HEK293T (cell line): ENCODE measurements around the gene CD247.

Experiments used
- CTCF ChIA-PET: fragments of 350-600 bp; formaldehyde crosslinking; extraction: SDS; loops from one replicate; lab custom pipeline; 2021; ENCODE audit warnings: antibody characterized with exemption, inconsistent platforms; lab: Yijun Ruan, JAX
- POLR2A ChIA-PET: fragments of 350-600 bp; formaldehyde crosslinking; extraction: SDS; loops from one replicate; lab custom pipeline; 2020; ENCODE audit warnings: antibody characterized with exemption, inconsistent platforms; lab: Yijun Ruan, JAX
- DNase-seq: peaks from one replicate; pipeline ENCODE4 v3.0.0; 2012; ENCODE audit warnings: mixed read lengths; ENCODE audit errors: extremely low spot score
- ARNT ChIP-seq: fragments of 450-650 bp; IDR thresholded peaks from 2 replicates; pipeline ENCODE4 v1.6.1; 2017; ENCODE audit warnings: mild to moderate bottlenecking
- BHLHE40 ChIP-seq: fragments of 450-650 bp; IDR thresholded peaks from 2 replicates; pipeline ENCODE4 v1.6.1; 2016; ENCODE audit warnings: mild to moderate bottlenecking, moderate library complexity, borderline replicate concordance
- CTBP1 ChIP-seq: fragments of 450-650 bp; IDR thresholded peaks from 2 replicates; pipeline ENCODE4 v1.6.1; 2016; ENCODE audit warnings: borderline replicate concordance
- ELF4 ChIP-seq: fragments of 450-650 bp; IDR thresholded peaks from 2 replicates; pipeline ENCODE4 v1.6.1; 2017; ENCODE audit warnings: antibody characterized with exemption
- FOXA1 ChIP-seq: fragments of 450-650 bp; IDR thresholded peaks from 2 replicates; pipeline ENCODE4 v1.6.1; 2016; ENCODE audit warnings: mild to moderate bottlenecking
- FOXK2 ChIP-seq: fragments of 450-650 bp; IDR thresholded peaks from 2 replicates; pipeline ENCODE4 v1.6.1; 2016; ENCODE audit warnings: mild to moderate bottlenecking
- FOXM1 ChIP-seq: fragments of 450-650 bp; IDR thresholded peaks from 2 replicates; pipeline ENCODE4 v1.6.1; 2017; ENCODE audit warnings: mild to moderate bottlenecking, borderline replicate concordance
- HDGF ChIP-seq: fragments of 450-650 bp; IDR thresholded peaks from 2 replicates; pipeline ENCODE4 v1.6.1; 2017; ENCODE audit warnings: antibody characterized with exemption, borderline replicate concordance
- L3MBTL2 ChIP-seq: fragments of 450-650 bp; conservative IDR thresholded peaks from 2 replicates; pipeline ENCODE4 v1.6.1; 2016; ENCODE audit warnings: mild to moderate bottlenecking
- LEF1 ChIP-seq: fragments of 450-650 bp; IDR thresholded peaks from 2 replicates; pipeline ENCODE4 v1.6.1; 2017; ENCODE audit warnings: mild to moderate bottlenecking, borderline replicate concordance
- NFRKB ChIP-seq: fragments of 450-650 bp; IDR thresholded peaks from 2 replicates; pipeline ENCODE4 v1.6.1; 2016; ENCODE audit warnings: mild to moderate bottlenecking, moderate library complexity
- PKNOX1 ChIP-seq: fragments of 450-650 bp; IDR thresholded peaks from 2 replicates; pipeline ENCODE4 v1.6.1; 2016
- SP1 ChIP-seq: fragments of 450-650 bp; IDR thresholded peaks from 2 replicates; pipeline ENCODE4 v1.6.1; 2017
- SUZ12 ChIP-seq: fragments of 450-650 bp; IDR thresholded peaks from 2 replicates; pipeline ENCODE4 v1.6.1; 2016; ENCODE audit warnings: mild to moderate bottlenecking
- TARDBP ChIP-seq: fragments of 450-650 bp; IDR thresholded peaks from 2 replicates; pipeline ENCODE4 v1.6.1; 2016
- ZNF384 ChIP-seq: fragments of 450-650 bp; IDR thresholded peaks from 2 replicates; pipeline ENCODE4 v1.6.1; 2016

The CD247 gene

DNA sequence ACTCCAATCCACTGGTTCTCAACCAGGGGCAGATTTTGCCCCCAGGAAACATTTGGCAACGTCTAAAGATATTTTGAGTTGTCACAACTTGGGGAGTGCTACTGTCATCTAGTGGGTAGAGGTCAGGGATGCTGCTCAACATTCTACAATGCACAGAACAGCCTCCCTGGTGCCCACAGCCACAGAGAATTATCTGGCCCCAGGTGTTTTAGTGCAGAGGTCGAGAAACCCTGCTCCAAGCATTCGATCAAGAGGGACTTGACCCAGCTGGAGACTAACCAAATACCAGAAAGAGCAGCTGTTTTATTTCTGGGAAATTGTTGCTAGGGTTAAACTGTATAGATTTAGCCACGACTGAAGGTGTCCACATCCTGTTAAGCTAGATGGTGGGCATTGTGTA lies 19.2 kb downstream of the CD247 start:
- CTCF ChIA-PET, result no interaction called here
- TF ChIP-seq SUZ12, result no peak
- TF ChIP-seq BHLHE40, result no peak
- TF ChIP-seq ZNF384, result no peak
- no peak for TF ChIP-seq SP1
- TF ChIP-seq L3MBTL2, result no peak
- no peak for TF ChIP-seq PKNOX1
- TF ChIP-seq LEF1, result no peak
- TF ChIP-seq HDGF, result no peak
- no peak for TF ChIP-seq CTBP1
- TF ChIP-seq NFRKB, result no peak
- no peak for TF ChIP-seq ARNT
- no peak for TF ChIP-seq TARDBP
- no peak for TF ChIP-seq ELF4
- TF ChIP-seq FOXM1, result no peak
- POLR2A ChIA-PET, result no interaction called here
- no peak for DNase-seq

DNA sequence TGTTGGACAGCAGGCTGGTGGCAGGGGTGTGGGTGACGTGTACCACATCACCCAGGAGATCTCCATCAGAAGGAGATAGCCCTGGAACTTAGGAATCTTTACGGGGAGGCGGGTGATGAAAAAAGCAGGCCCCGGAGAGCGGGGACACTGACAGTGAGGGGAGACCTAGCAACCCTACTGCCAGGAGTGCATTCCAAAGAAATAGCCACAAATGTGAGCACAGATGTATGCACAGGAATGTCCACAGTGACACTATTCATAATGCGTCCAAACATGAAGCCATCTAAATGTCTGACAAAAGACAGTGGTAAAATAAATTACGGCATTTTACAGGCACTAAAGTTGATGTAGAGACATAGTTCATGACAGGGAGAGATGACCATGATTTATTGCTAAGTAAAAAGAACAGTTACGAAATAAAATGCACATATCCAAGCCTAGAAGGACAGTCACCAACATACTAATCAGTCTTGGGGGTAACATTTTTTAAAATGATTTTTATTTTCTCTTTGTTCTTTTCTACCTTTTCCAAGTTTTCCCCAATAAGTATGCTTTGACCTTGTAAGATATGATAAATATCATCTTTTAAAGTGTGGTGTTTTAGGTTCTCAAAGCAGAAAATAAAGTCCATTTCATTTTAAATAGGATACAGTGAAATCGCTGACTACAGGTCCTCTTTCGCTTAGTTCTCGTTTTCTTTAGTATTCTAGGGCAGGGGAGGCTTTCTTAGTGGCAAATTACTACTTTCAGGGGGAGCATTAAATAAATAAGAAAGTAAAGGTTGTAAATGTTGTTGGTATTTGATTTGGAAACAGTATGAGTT lies 21.3 kb downstream of the CD247 start:
- CTCF ChIA-PET, result no interaction called here
- POLR2A ChIA-PET, result interaction anchor here (1.3 kb wide), 1 partner anchor 56 kb away, joined by 4 read pairs; the partner anchor contains the start of gene CREG1
- TF ChIP-seq CTBP1 (no peak), LEF1 (no peak), PKNOX1 (peak; percentile 83), SUZ12 (no peak)
- no peak for DNase-seq

- TF ChIP-seq ZNF384 (no peak), L3MBTL2 (no peak), FOXK2 (no peak), SP1 (no peak), NFRKB (no peak), LEF1 (no peak), SUZ12 (no peak), CTBP1 (no peak), FOXA1 (no peak), ELF4 (no peak), HDGF (no peak), FOXM1 (no peak), BHLHE40 (no peak), PKNOX1 (no peak), TARDBP (no peak), ARNT (no peak)
- ChIA-PET CTCF (no interaction called here), POLR2A (no interaction called here)
- no peak for DNase-seq
These were observed 25.0 kb downstream of the CD247 start for GRCh38 chr1:167493372-167493771.

DNA sequence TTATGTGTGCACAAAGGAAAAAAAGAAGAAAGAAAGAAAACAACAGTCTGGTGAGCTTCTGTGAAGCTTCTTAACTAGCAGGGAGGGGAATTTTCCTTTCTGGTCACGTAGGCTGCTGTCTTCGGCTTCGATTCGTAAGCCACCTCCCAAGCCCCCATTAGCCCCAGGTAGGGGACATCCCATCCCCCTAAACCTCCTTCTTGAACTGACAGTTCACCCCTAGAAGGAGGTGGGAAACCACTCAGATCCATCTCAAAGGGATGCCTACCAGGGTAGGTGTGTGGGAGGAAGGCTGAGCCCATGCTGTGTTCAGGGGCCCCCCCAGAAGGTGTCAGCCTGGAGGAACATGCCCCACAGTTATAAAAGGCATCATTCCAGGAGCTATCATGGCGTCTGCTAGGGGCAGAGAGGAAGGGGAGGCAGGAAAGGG lies 25.8 kb downstream of the CD247 start:
- POLR2A ChIA-PET, result no interaction called here
- TF ChIP-seq BHLHE40 (no peak), FOXM1 (no peak), SUZ12 (no peak), HDGF (no peak)
- no peak for DNase-seq
- CTCF ChIA-PET, result no interaction called here

GRCh38 chr1:167491586-167492461 lies 26.5 kb downstream of the CD247 start:
- CTCF ChIA-PET, result no interaction called here
- POLR2A ChIA-PET, result no interaction called here
- no peak for DNase-seq
- TF ChIP-seq FOXA1 (no peak), CTBP1 (no peak), ZNF384 (no peak), SP1 (no peak), FOXM1 (no peak), LEF1 (no peak), FOXK2 (no peak)

GRCh38 chr1:167490765-167491164 lies 27.6 kb downstream of the CD247 start:
- TF ChIP-seq LEF1 (no peak), SUZ12 (no peak), ZNF384 (no peak), ARNT (no peak), FOXK2 (no peak), FOXA1 (no peak), SP1 (no peak)
- ChIA-PET POLR2A (no interaction called here), CTCF (no interaction called here)
- DNase-seq, result no peak
